Stimulated activated CD4-positive, alpha-beta T cell treated with anti-CD3 and anti-CD28 coated beads, Interleukin-15, amount 100 ng/mL, for 48 hours (primary cell): ENCODE measurements around the gene IPO11.
"Not testable (repeated sequence)": the region's sequence is repeated elsewhere in the genome, so short reads cannot be mapped to it uniquely, and the experiment has no call there.

Source experiments
- DNase-seq, 2 donors: peaks; one replicate each; pipeline ENCODE4 v3.0.0-alpha.2; 2020; ENCODE audit warnings: low read depth in 2 of 2

IPO11 gene

DNA sequence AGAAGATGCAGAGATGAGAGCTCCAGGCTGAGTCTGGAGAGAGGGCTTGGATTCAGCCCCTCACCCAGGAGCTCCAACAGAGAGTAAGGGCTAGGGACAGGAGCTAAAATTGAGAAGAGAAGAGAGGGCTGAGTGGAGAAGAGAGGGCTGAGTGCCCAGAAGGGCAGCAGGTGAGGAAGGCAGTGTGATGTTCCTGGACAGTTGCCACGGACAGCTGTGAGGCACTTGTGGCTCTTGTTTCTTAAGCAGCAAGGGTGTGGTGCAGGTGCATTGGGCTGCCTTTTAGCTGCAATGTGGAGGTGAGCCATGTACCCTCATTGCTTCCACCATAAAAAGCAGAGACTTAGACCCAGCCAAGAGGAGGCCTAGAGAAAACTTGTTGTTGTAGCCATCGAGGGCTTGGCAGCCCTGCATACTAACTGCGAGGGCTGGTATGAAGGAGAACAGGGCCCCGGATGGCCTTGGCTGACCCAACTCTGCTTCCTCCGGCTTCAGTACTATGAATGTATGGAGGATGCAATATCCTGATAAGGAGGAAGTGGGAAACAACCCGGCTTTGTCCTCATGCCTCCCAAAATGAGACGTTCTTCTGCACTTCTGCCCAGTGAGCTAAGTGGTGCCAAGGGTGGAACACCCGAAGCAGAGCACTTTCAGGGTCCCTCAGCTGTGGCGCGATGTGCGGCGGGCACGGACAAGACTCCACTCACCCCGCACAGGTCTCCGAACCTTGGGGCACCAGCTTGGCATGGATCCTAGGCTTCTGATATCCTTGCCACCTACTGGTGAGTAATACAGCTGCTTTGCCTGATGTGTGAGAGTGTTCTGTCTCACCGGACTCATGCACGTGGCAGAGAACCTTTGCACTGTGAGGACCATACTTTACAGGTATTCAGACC, 231.2 kb downstream of the IPO11 start:
- DNase-seq: no peak

DNA sequence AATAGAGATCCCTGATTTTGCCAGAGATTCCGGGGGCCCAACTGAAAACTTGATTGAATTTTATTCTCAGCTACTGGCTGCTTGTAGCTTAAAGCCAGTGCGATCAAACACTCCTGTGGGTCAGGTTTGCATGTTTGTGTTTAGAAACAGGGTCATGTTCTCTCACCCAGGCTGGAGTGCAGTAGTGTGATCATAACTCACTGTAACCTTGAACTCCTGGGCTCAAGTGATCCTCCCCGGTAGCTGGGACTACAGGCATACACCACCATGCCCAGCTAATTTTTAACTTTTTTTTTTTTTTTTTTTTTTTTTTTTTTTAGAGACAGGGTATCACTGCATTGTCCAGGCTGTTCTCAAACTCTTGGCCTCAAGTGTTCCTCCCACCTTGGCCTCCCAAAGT, 232.7 kb downstream of the IPO11 start:
- DNase-seq: no peak

DNA sequence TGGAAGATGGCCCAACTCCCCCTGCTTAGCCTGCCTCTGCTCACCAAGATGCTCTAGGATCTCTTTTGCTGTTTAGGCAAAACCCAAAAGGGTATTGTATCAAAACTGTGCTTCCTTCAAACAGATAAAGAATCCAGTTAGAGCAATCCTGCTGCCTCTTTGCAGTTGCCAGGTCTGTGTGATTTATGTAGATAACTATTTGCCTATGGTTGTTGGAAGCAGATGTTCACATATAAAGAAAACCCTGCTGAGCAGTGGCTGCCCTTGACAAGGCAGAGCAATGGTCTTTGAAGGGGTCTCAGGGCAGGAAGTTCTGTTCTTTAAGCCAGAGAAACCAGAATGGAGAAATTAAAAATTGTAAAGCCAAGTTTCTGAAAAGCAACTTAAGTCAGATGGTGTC, 234.7 kb downstream of the IPO11 start:
- DNase-seq: no peak

DNA sequence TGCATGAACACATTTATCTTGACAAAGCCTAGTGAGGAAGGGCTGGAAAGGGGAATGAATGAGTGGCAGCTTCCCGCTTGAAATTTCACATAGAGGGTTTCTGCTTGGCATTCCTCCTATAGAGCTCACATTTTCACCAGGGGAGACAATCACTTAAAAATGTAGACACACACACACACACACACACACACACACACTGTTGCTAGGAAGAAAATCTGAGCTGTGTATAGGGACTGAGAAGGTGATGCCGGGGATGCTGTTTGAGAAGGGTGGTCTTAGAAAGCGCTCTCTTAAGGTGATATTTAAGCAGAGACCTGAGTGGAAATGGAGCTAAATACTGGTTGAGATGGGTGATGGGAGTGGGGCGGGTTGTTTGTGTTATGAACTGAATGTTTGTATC, 236.5 kb downstream of the IPO11 start:
- no peak for DNase-seq

DNA sequence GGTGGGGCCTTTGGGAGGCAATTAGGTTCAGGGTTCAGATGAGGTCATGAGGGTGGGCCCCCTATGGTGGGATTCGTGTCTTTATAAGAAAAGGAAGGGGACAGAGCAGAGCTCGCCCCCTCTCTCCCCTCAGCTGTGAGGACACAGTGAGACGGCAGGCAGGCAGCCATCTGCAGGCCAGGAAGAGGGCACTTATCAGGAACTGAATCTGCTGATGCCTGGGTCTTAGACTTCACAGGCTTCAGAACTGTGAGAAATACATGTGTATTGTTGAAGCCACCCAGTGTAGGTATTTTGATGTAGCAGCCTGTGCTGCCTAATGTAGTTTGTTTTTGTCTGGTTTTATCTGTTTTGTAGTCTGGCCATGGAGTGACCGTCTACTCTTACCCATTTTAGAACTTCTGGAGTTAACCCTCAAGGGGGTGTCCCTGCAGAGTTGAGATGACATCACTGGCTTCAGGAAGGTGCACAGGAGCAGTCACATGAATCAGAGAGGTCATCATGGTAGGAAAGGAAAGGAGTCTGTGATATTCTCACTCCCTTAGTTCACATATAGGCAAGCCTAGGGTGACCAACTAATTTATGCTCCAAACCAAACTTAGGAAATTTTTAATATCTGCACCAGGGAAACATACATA, 237.0 kb downstream of the IPO11 start:
- DNase-seq: no peak

DNA sequence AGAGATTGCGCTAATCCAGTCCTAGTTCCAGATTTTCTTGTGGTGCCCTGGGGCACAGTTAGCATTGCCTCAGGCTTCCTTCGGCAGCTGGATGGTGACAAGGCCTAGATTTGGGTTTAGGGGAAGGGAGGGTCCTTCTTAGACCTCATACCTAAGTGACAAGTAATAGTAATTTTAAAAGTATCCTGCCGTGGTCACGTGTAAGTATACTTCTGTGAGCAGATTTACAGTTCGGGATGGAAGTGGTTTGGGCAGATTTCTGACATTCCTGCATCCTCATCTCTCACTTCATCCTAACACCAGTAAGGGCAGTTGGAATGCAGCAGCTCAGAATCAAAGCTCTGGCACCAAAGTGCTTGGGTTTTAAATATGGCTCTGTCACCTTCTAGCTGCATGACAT, 237.6 kb downstream of the IPO11 start:
- DNase-seq: no peak

DNA sequence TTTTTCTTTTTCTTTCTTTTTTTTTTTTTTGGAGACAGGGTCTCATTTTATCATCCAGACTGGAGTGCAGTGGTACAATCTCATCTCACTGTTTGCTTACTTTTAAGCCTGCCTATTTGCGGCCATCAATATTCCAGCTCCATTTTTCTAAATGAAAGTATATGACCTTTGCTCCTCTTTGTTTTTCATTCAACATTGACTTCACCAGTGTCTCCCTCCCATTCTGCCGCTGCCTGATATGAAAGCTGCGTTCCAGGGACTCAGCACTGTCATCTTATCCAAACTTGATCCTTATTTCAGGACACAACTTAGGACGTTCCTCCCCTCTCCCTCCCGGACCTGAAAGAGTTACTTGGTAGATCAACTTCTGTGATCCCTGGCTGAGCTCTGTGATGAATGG, 239.7 kb downstream of the IPO11 start:
- no peak for DNase-seq

DNA sequence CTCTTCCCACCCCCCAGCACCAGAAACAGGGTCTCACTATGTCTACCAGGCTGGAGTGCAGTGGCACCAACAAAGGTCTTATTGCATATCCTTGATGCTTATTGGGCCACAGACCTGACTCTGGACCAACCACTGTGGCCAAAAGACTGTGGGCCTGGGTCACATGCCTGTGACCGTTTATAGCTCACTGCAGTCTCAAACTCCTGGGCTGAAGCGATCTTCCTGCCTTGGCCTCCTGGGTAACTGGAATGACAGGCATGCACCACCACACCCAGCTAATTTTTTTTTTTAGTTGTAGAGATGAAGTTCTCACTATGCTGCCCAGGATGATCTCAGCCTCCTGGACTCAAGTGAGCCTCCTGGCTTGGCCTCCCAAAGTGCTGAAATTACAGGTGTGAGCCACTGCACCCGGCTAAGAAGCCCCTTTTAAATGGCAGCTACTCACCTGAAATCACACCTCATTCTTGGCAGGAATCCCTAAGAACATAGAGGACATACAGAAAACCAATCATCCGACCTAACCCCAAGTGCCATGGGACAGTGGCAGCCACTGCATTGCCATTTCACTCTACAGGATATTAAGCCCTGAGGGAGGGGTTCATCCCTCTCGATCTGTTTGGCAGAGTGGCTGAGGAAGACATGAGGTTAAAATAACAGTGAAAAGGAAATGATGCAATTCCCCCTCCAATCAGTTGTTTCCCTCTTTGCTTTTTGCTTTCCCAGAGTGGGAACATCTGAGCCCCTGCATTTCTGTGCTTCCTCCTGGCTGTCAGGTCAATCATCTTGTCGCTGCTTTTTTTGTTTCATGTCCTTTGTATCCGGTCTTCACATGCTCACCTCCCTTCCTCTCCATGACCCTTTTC, 240.7 kb downstream of the IPO11 start:
- no peak for DNase-seq

DNA sequence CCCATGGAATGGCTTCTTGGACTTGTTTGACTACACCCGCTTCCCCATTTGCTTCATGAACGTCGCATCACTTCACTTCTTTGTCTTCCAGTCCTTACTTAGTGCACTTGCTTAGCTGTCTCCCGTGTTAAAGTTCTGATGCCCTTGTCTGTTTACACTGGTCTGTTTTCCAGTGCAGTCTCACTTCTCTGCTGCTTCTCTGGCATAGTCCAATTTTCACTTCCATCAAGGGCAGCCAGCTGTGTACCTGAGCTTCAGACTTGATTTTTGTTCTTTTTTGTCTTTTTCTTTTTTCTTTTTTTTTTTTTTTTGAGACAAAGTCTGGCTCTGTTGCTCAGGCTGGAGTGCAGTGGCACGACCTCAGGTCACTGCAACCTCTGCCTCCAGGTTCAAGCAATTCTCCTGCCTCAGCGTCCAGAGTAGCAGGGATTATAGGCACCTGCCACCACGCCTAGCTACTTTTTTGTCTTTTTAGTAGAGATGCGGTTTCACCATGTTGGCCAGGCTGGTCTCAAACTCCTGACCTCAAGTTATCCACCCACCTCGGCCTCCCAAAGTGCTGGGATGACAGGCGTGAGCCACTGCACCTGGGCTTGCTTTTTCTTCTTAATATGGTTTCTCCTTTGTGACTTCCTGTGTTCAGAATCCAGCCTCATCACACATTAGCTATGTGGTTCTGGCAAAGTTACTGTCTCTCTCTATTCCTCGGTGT, 241.5 kb downstream of the IPO11 start:
- no peak for DNase-seq

DNA sequence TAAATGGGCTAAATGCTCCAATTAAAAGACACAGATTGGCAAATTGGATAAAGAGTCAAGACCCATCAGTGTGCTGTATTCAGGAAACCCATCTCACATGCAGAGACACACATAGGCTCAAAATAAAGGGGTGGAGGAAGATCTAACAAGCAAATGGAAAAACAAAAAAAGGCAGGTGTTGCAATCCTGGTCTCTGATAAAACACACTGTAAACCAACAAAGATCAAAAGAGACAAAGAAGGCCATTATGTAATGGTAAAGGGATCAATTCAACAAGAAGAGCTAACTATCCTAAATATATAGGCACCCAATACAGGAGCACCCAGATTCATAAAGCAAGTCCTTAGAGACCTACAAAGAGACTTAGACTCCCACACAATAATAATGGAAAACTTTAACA, 245.2 kb downstream of the IPO11 start:
- not testable (repeated sequence) for DNase-seq

DNA sequence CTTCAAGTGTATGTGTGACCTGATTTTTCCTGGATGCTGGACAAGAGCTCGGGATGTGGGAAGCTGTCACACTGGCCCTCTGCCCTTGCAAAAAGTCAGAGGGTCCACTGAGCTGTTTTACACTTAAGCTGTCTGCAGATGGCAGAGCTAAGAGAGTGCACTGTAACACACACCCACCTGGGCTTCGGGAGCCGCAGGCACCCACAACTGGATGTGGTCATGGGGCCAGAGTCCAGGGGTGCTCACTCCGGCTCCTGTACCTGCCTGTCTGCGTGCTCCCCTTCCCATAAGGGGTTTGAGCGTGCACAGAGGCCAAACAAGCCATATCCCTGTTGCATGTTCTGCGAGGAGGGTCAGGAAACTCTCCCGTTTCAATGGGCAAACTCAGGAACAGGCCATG, 248.6 kb downstream of the IPO11 start:
- no peak for DNase-seq

DNA sequence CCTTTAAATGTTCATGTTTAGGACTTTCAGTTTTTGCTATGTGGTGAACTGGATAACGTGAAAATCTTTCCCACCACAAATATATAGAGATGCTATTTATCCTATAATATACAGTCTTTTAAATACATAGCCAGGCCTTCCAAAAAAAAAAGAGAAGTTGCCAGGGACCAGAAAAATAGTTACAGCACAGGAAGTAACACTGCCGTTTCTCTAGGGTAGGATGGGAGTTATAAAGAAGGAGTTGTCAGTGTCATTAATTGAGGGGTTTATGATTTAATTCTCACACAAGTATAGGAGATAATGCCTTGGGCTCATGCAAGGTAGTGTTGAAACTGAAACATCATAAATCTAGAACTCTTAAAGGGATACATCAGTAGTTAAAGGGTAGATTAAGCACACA, 250.0 kb downstream of the IPO11 start:
- DNase-seq: no peak

DNA sequence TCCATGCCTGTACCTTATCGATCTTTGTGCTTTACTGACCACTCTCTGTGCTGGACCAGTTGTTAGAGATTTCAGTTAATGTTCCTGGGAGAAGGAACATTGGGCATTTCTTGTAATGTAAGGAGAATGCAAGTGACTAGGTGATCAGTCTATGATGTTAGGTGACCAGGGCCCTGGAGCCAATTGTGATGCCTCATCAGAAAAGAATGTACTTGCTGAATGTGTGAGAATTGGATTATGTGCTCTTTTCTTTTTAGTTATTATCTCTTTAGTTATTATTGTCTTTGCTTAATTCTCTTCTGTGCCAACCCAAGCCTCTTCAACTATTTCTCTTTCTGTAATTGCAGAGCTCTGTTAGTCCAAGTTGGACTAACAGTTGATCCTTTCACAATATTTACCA, 258.9 kb downstream of the IPO11 start:
- DNase-seq: no peak

DNA sequence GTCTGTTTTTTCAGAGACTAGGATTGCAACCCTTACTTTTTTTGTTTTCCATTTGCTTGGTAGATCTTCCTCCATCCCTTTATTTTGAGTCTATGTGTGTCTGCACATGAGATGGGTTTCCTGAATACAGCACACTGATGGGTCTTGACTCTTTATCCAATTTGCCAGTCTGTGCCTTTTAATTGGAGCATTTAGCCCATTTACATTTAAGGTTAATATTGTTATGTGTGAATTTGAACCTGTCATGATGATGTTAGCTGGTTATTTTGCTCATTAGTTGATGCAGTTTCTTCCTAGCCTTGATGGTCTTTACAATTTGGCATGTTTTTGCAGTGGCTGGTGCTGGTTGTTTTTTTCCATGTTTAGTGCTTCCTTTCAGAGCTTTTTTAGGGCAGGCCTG, 264.0 kb downstream of the IPO11 start:
- DNase-seq: not testable (repeated sequence)
